Liver (tissue), 9 donors: ENCODE measurements around the gene SRGAP1. TPM values are rescaled to one million over a fixed set of nuclear protein-coding genes. Genes with fewer than 3 reads are reported as not detected.

ENCODE experiments used
- DNase-seq: peaks from one replicate; pipeline ENCODE4 v3.0.0-alpha.2; 2017; ENCODE audit warnings: low spot score
- H3K27ac ChIP-seq, 2 donors: one replicate each; pipeline ENCODE4 v1.7.0; 2013; ENCODE audit warnings: inconsistent platforms in 2 of 2, low read length in 2 of 2, control low read depth in 1 of 2, low read depth in 1 of 2, mild to moderate bottlenecking in 1 of 2
- H3K27me3 ChIP-seq, 4 donors: one replicate each; pipeline versions ENCODE4 v1.6.1 to v1.7.0; 2013; ENCODE audit warnings: low read length in 3 of 4, inconsistent platforms in 1 of 4, mild to moderate bottlenecking in 1 of 4, moderate library complexity in 1 of 4; ENCODE audit not compliant: control insufficient read depth in 4 of 4, insufficient read depth in 4 of 4
- H3K36me3 ChIP-seq, 4 donors: one replicate each; pipeline versions ENCODE4 v1.6.1 to v1.7.0; 2013; ENCODE audit warnings: low read length in 3 of 4, mild to moderate bottlenecking in 3 of 4, low read depth in 1 of 4, moderate library complexity in 1 of 4; ENCODE audit not compliant: control insufficient read depth in 4 of 4, insufficient read depth in 3 of 4
- H3K4me1 ChIP-seq, 4 donors: one replicate each; pipeline versions ENCODE4 v1.6.1 to v1.7.0; 2013; ENCODE audit warnings: low read length in 3 of 4, mild to moderate bottlenecking in 3 of 4, moderate library complexity in 1 of 4; ENCODE audit not compliant: control insufficient read depth in 4 of 4, insufficient read depth in 4 of 4
- H3K4me3 ChIP-seq, 3 donors: one replicate each; pipeline versions ENCODE4 v1.6.1 to v1.7.0; 2013; ENCODE audit warnings: low read length in 3 of 3, control low read depth in 1 of 3, low read depth in 1 of 3, mild to moderate bottlenecking in 1 of 3
- H3K9ac ChIP-seq, 2 donors: one replicate each; pipeline ENCODE4 v1.7.0; 2013; ENCODE audit warnings: low read length in 2 of 2, mild to moderate bottlenecking in 2 of 2, moderate library complexity in 2 of 2, control low read depth in 1 of 2, low read depth in 1 of 2
- H3K9me3 ChIP-seq, 4 donors: one replicate each; pipeline versions ENCODE4 v1.6.1 to v1.7.0; 2013; ENCODE audit warnings: low read length in 3 of 4; ENCODE audit not compliant: control insufficient read depth in 4 of 4
- EGR1 ChIP-seq, 2 donors: IDR thresholded peaks; 2 replicates each; pipeline ENCODE4 v1.6.1; 2016 to 2018; ENCODE audit warnings: antibody characterized with exemption in 2 of 2, low read depth in 2 of 2
- FOXA1 ChIP-seq: IDR thresholded peaks from 2 replicates; pipeline ENCODE4 v1.6.1; 2016; ENCODE audit warnings: antibody characterized with exemption
- FOXA2 ChIP-seq: IDR thresholded peaks from 2 replicates; pipeline ENCODE4 v1.6.1; 2016; ENCODE audit warnings: antibody characterized with exemption
- GABPA ChIP-seq, 2 donors: IDR thresholded peaks in 1 of 2; conservative IDR thresholded peaks in 1 of 2; 2 replicates each; pipeline ENCODE4 v1.6.1; 2016; ENCODE audit warnings: antibody characterized with exemption in 2 of 2, mild to moderate bottlenecking in 1 of 2, moderate library complexity in 1 of 2
- HNF4A ChIP-seq, 2 donors: conservative IDR thresholded peaks; 2 replicates each; pipeline ENCODE4 v1.6.1; 2016; ENCODE audit warnings: antibody characterized with exemption in 2 of 2, mild to moderate bottlenecking in 2 of 2
- HNF4G ChIP-seq: IDR thresholded peaks from 2 replicates; pipeline ENCODE4 v1.6.1; 2016; ENCODE audit warnings: antibody characterized with exemption
- JUND ChIP-seq, 2 donors: IDR thresholded peaks; 2 replicates each; pipeline ENCODE4 v1.6.1; 2016; ENCODE audit warnings: antibody characterized with exemption in 2 of 2
- MAX ChIP-seq: IDR thresholded peaks from 2 replicates; pipeline ENCODE4 v1.6.1; 2016; ENCODE audit warnings: antibody characterized with exemption
- NR2F2 ChIP-seq: IDR thresholded peaks from 2 replicates; pipeline ENCODE4 v1.6.1; 2016; ENCODE audit warnings: antibody characterized with exemption
- RAD21 ChIP-seq, 2 donors: IDR thresholded peaks; 2 replicates each; pipeline ENCODE4 v1.6.1; 2016; ENCODE audit warnings: antibody characterized with exemption in 2 of 2, mild to moderate bottlenecking in 2 of 2
- RXRA ChIP-seq, 2 donors: IDR thresholded peaks; 2 replicates each; pipeline ENCODE4 v1.6.1; 2017 to 2018; ENCODE audit warnings: antibody characterized with exemption in 2 of 2, mild to moderate bottlenecking in 1 of 2
- TAF1 ChIP-seq: conservative IDR thresholded peaks from 2 replicates; pipeline ENCODE4 v1.6.1; 2016; ENCODE audit warnings: antibody characterized with exemption, mild to moderate bottlenecking
- YY1 ChIP-seq: IDR thresholded peaks from 2 replicates; pipeline ENCODE4 v1.6.1; 2016; ENCODE audit warnings: antibody characterized with exemption, mild to moderate bottlenecking
- WGBS: extraction: QIAGEN DNeasy Blood & Tissue Kit; methylation state at CpG from one replicate; pipeline ENCODE4 v1.1.7; 2013; 5-methylcytosine and 5-hydroxymethylcytosine counted together
- polyA plus RNA-seq, 2 donors: library from polyadenylated mRNA; stranded (reverse) in 1 of 2; unstranded in 1 of 2; fragments of 200-250 nt in 1 of 2; fragments of >200 nt in 1 of 2; fragmentation: Nextera tagmentation in 1 of 2; extraction: Ambion mirVana in 1 of 2; gene quantifications; one replicate each; pipeline versions ENCODE4 v1.2.1 to v1.2.3, GENCODE V29; 2013 to 2015
- total RNA-seq, 2 donors: library from RNA; depleted of rRNA; stranded (reverse); fragments of >200 nt; gene quantifications; one replicate each; pipeline ENCODE4 v1.2.3, GENCODE V29; 2014
- TF ChIP-seq, protein P1 (sequence below): IDR thresholded peaks from 2 replicates; pipeline ENCODE4 v1.6.1; 2016; ENCODE audit warnings: antibody characterized with exemption, mild to moderate bottlenecking
- TF ChIP-seq, protein P2 (sequence below): IDR thresholded peaks from 2 replicates; pipeline ENCODE4 v1.6.1; 2016; ENCODE audit warnings: antibody characterized with exemption
- TF ChIP-seq, protein P3 (sequence below): IDR thresholded peaks from 2 replicates; pipeline ENCODE4 v1.6.1; 2016; ENCODE audit warnings: antibody characterized with exemption
- donor health status: healthy.
- donor health status: healthy.
- donor health status: healthy.
- donor health status: healthy.
- donor health status: healthy.

SRGAP1 gene
- total and polyA plus RNA-seq, 4 donors: 0.28 to 1.3 (median 0.85) TPM

DNA sequence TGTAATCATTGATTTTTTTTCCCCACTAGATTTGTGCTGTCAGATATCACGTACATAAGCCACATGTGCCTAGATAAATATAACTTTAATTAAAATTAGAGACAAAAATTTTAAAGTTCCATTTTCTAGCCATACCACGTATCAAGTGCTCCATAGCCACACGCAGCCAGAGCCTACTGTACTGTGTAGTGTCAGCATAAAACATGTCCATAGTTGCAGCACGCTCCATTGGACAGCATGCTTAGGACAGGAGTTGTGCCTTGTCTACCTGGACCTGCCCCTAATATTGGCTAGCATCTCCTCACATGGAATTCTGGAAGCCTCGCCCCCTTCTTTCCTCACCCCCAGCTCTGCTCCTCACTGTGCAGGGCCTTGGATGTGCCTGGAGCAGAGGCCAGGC, 116.5 kb downstream of the SRGAP1 start:
- WGBS: 90% methylated on average over 5 of the region's 5 CpGs
- Histone ChIP-seq H3K4me3 (no peak overlapping the region), H3K27me3 (no peaks in the 10 kb centered on the region), H3K36me3 (no peaks in the 10 kb centered on the region), H3K9me3 (no peaks in the 10 kb centered on the region), H3K9ac (no peak overlapping the region), H3K4me1 (peaks cover 0 to 4% (median 2%) of the 10 kb centered on the region in 4 donors), H3K27ac (no peak overlapping the region)
- TF ChIP-seq, protein P1, sequence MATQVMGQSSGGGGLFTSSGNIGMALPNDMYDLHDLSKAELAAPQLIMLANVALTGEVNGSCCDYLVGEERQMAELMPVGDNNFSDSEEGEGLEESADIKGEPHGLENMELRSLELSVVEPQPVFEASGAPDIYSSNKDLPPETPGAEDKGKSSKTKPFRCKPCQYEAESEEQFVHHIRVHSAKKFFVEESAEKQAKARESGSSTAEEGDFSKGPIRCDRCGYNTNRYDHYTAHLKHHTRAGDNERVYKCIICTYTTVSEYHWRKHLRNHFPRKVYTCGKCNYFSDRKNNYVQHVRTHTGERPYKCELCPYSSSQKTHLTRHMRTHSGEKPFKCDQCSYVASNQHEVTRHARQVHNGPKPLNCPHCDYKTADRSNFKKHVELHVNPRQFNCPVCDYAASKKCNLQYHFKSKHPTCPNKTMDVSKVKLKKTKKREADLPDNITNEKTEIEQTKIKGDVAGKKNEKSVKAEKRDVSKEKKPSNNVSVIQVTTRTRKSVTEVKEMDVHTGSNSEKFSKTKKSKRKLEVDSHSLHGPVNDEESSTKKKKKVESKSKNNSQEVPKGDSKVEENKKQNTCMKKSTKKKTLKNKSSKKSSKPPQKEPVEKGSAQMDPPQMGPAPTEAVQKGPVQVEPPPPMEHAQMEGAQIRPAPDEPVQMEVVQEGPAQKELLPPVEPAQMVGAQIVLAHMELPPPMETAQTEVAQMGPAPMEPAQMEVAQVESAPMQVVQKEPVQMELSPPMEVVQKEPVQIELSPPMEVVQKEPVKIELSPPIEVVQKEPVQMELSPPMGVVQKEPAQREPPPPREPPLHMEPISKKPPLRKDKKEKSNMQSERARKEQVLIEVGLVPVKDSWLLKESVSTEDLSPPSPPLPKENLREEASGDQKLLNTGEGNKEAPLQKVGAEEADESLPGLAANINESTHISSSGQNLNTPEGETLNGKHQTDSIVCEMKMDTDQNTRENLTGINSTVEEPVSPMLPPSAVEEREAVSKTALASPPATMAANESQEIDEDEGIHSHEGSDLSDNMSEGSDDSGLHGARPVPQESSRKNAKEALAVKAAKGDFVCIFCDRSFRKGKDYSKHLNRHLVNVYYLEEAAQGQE: no peak
- no peak for TF ChIP-seq FOXA1
- no peak for TF ChIP-seq NR2F2
- TF ChIP-seq JUND (IDR thresholded peaks at IDR 0.05): no peak
- no peak for TF ChIP-seq MAX
- no peak for DNase-seq

- no peaks in the 10 kb centered on the region for H3K36me3 ChIP-seq
- H3K9me3 ChIP-seq: no peaks in the 10 kb centered on the region
- TF ChIP-seq RXRA (IDR thresholded peaks at IDR 0.05) (no peak), HNF4A (conservative IDR thresholded peaks at IDR 0.05) (no peak), HNF4G (no peak), TAF1 (no peak), GABPA (IDR thresholded peaks at IDR 0.05 in 1 of 2, conservative IDR thresholded peaks at IDR 0.05 in 1 of 2) (no peak), FOXA2 (no peak), RAD21 (IDR thresholded peaks at IDR 0.05) (no peak), YY1 (no peak), NR2F2 (no peak), EGR1 (IDR thresholded peaks at IDR 0.05; ENCODE audit: low read depth in 2 of 2) (no peak)
- TF ChIP-seq, protein P2, sequence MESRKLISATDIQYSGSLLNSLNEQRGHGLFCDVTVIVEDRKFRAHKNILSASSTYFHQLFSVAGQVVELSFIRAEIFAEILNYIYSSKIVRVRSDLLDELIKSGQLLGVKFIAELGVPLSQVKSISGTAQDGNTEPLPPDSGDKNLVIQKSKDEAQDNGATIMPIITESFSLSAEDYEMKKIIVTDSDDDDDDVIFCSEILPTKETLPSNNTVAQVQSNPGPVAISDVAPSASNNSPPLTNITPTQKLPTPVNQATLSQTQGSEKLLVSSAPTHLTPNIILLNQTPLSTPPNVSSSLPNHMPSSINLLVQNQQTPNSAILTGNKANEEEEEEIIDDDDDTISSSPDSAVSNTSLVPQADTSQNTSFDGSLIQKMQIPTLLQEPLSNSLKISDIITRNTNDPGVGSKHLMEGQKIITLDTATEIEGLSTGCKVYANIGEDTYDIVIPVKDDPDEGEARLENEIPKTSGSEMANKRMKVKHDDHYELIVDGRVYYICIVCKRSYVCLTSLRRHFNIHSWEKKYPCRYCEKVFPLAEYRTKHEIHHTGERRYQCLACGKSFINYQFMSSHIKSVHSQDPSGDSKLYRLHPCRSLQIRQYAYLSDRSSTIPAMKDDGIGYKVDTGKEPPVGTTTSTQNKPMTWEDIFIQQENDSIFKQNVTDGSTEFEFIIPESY: no peak
- TF ChIP-seq, protein P3, sequence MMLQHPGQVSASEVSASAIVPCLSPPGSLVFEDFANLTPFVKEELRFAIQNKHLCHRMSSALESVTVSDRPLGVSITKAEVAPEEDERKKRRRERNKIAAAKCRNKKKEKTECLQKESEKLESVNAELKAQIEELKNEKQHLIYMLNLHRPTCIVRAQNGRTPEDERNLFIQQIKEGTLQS: no peak
- TF ChIP-seq, protein P1: no peak
- no peaks in the 10 kb centered on the region for H3K4me1 ChIP-seq
- no peak for DNase-seq
- 92% methylated on average over 3 of the region's 3 CpGs for WGBS
- no peak overlapping the region for H3K4me3 ChIP-seq
- no peaks in the 10 kb centered on the region for H3K27me3 ChIP-seq
- no peak overlapping the region for H3K9ac ChIP-seq
- no peak overlapping the region for H3K27ac ChIP-seq
These were observed 117.0 kb downstream of the SRGAP1 start for GRCh38 chr12:63961543-63961942.
